Epithelial cell of proximal tubule (primary cell): ENCODE results near the gene DEFB112. TPM values are rescaled to one million over a fixed set of nuclear protein-coding genes. Genes with fewer than 3 reads are reported as not detected.

ENCODE experiments used
- DNase-seq: peaks from one replicate; pipeline ENCODE4 v3.0.0-alpha.2; 2011; ENCODE audit warnings: low read depth
- H3K4me3 ChIP-seq: 2 replicates; pipeline ENCODE4 v1.5.1; 2011; ENCODE audit warnings: low read depth, mild to moderate bottlenecking, low read length
- total RNA-seq: library from RNA; depleted of rRNA; stranded (reverse); fragments of >200 nt; gene quantifications from 2 replicates; pipeline ENCODE4 v1.2.3, GENCODE V29; 2015
- TF ChIP-seq, protein P1 (sequence below): conservative IDR thresholded peaks from 2 replicates; pipeline ENCODE4 v1.5.1; 2012; ENCODE audit warnings: low read depth, mild to moderate bottlenecking, low read length

The DEFB112 gene
- total RNA-seq, 1 donor from 2014 or later: not detected

- H3K4me3 ChIP-seq: no peak overlapping the region
- no peak for DNase-seq
- TF ChIP-seq, protein P1, sequence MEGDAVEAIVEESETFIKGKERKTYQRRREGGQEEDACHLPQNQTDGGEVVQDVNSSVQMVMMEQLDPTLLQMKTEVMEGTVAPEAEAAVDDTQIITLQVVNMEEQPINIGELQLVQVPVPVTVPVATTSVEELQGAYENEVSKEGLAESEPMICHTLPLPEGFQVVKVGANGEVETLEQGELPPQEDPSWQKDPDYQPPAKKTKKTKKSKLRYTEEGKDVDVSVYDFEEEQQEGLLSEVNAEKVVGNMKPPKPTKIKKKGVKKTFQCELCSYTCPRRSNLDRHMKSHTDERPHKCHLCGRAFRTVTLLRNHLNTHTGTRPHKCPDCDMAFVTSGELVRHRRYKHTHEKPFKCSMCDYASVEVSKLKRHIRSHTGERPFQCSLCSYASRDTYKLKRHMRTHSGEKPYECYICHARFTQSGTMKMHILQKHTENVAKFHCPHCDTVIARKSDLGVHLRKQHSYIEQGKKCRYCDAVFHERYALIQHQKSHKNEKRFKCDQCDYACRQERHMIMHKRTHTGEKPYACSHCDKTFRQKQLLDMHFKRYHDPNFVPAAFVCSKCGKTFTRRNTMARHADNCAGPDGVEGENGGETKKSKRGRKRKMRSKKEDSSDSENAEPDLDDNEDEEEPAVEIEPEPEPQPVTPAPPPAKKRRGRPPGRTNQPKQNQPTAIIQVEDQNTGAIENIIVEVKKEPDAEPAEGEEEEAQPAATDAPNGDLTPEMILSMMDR: no peak
Observed at GRCh38 chr6:50007819-50008218, 41.9 kb downstream of the DEFB112 start.

GRCh38 chr6:50003139-50003538, 46.6 kb downstream of the DEFB112 start:
- no peak overlapping the region for H3K4me3 ChIP-seq
- DNase-seq: no peak
- TF ChIP-seq, protein P1: no peak

DNA sequence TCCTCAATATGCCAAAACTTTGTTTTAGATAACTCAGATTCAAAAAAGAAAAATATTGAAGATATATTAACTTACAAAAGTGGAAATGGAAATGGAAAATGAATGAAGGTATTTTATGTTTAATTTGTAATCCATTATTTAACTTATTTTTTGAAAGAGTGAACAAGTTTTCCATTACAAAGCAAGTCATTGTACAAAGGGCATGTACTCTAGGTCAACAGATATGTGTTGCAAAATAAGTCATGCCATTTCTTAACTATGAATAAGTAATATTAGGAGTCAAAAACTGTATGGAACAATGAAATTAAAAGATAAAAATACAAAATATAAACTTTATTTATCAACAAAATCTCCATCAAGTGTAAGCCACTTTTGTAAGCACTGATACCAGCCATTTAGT, 54.5 kb downstream of the DEFB112 start:
- no peak overlapping the region for H3K4me3 ChIP-seq
- TF ChIP-seq, protein P1: no peak
- no peak for DNase-seq

Other genes with a start within 250 kb of the DEFB112 start
- not detected in 2 replicates for gene CRISP1, start 183.4 kb downstream of the DEFB112 start, total RNA-seq
- not detected in 2 replicates for gene DEFB114, start 85.8 kb downstream of the DEFB112 start, total RNA-seq
- gene DEFB113, start 80.3 kb downstream of the DEFB112 start, total RNA-seq: not detected in 2 replicates
- gene DEFB110, start 27.9 kb downstream of the DEFB112 start, total RNA-seq: not detected in 2 replicates